HG03469 (cell line): ENCODE data around the gene MAMDC4.
"Not testable (repeated sequence)": the region's sequence is repeated elsewhere in the genome, so short reads cannot be mapped to it uniquely, and the experiment has no call there.

Source experiments
- ATAC-seq: cut with Tn5 transposase; IDR thresholded peaks from one replicate; pipeline ENCODE4 v1.9.1; 2021; ENCODE audit warnings: mild to moderate bottlenecking, moderate library complexity, moderate number of reproducible peaks; ENCODE audit not compliant: unreplicated experiment

Gene MAMDC4

DNA sequence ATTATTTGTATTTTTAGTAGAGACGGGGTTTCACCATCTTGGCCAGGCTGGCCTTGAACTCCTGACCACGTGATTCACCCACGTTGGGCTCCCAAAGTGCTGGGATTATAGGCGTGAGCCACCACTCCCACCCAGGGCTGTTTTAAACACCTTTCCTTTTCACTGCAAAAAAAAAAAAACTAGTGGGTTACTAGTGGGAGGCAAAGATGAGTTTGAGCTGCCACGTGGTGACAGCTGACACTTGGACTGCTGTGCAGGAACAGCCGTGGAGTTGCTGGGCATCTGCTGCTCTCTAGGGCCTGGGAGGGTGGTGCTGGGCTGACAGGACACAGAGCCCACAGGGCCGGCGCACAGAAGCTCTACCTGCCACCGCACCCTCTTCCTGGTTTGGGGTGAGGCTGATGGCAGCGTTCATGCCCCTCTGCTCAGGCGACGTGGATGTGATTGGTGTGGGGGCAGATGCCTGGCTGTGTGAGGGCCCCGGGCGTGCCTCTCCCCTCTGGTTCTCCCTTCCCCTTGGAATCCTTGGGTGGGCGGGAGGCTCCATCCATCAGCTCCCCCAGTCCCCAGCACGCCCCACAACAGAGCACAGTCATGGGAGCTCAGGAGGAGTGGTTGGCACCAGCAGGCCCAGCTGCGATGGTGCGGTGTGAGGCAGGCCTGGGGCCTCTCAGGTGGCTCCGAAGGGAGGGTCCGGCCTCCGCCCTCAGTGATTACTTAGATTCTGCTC is 27.5 kb upstream of the MAMDC4 start:
- ATAC-seq, result no peak

DNA sequence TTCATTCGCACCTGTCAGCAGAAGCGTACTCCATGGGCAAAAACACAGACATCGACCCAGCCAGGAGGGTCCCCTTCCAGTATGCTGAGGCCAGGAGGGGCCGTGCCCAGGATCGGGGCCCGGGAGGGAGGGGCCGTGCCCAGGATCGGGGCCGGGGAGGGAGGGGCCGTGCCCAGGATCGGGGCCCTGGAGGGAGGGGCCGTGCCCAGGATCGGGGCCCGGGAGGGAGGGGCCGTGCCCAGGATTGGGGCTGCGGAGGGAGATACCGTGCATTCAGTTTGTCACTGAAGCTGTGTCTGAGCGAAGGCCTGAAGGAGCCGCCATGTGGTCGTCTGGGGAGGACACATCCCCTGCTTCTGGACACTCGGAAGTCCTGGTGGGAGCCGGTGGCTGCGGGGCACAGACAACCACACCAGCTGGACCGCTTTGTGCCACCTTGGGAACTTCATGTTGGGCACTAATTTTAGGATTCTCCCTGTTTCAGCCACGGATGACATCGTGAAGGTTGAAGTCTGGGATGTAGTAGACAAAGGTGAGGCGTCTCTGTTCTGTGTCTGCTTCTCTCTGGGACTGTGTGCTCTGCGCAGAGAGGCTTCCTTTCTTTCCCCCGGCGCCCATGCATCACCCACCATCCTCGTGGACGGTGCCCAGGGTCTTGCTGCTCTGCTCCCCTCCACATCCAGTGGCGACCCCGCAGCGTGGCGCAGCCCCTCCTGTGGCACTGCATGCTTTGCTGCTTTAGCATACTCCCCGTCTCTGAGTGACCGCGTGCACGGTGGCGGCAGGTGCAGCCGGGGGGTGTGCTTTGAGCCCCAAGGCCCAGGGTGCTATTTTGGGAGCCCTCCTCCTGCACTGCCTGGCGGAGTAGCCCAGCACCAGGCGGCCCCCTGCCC is 26.6 kb upstream of the MAMDC4 start:
- no peak for ATAC-seq

DNA sequence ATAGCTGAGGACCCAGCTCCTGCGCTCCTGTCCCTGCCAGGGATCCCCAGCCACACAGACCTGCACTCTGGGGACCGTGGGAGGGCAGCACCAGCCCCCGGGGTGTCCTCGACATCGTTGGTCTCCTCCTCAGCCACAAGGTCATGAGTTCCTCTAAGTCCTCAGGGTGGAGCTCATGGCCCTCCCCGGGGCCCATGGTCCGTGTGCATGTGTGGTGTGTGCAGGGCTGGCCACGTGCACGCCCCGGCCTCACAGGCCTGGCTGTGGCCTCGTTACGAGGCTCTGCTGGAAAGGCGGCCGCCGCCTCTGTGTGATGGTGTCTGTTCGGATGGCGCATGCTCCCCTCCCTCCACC is 26.0 kb upstream of the MAMDC4 start:
- ATAC-seq, result no peak

DNA sequence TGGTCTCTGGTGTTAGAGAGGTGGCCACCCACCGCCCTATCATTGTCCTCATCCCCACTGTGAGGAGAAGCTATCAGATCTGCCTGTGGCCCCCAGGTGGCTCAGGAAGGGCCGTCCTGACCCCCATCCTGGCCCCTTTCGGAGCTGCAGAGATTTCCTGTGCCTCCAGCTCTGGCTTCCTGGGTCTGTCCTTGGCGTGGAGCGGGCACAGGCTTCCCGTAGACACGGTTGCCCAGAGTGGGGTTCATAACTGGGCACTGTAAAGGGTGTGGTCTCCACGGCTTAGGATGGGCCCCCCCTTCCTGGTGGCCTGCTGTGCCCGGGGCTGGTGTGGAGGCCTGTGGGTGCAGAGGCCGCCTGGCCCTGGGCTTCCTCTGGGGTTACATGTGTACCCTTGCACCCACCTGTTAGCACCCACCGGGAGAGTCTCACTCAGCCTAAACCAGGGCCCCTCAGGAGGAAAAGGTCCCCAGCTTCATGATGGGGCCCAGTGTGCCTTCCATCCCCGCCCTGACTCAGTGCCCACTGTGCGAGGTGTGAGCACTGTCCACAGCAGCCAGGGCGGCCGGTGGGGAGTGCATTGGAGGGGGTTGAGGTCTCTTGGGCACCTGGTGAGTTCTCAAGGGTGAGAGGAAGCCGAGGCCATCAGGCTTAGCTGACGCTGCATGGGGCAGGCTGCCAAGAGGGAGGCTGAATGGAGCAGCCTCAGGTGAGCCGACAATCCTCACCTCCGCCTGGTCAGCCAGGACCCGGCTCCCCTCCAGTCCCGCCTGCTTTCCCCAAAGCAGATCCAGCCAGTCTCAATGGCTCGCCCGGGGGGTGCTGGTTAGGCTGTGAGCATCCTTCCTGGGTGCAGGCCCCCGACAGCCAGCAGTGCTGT is 25.2 kb upstream of the MAMDC4 start:
- no peak for ATAC-seq

DNA sequence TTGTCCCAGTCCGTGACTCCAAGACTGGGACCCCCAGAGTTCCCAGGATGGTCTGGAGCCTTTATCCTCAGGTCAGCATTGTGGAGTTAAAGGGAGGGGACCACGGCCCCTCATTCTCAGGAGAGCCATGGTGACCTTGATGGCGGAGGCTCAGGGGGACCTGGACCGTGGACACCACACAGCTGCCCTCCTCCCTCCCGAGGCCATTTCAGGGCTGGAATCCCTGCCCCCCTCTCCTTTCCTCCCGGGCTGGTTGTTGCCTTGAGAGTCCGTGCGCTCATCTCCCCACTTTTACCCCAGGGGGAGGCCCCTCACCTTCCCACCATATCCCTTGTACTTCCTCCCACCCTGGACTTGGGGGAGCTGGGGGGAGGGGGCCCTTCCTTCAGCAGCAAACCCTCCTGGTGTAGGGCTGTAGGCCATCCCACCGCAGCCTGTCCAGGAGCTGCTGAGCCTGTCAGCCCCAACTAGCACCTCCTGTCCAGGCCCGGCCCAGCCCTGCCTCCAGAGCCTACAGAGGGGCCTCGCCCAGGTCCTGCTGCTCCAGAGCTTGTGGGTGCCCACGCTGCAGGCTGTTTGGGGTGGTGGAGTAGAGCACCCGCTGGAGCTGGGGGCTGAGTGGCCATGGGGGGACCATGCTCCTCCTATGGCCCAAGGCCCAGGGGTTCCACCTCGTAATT is 24.2 kb upstream of the MAMDC4 start:
- no peak for ATAC-seq

DNA sequence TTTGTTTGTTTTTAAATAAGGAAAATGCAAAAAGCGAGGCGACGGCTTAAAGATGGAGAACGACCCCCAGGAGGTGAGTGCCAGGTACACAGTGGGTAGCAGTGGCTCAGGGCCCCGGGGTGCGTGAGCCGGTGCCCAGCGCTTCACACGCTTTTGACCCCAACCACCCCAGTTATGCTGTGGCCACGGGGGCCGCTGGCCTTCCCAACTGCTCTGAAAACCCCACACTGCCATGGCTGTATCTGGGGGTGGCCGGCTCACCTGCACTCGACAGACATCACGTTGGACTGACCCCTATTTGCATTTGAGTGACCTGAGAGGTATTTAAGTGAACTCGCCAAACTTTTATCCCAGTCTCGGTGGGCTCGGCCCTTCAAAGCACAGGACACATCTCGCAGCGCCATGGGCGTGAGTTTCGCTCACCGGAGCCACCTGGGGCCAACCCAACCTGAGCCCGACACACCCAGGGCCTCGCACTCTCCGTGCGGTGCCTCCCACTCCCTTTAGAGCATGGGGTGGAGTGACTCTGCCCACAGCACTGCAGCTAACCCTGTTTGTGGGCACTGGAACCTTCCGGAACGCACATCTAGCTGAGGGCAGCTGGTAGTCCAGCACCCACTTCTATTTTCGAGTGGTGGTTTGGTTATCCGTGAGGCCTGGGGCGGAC is 23.5 kb upstream of the MAMDC4 start:
- no peak for ATAC-seq

DNA sequence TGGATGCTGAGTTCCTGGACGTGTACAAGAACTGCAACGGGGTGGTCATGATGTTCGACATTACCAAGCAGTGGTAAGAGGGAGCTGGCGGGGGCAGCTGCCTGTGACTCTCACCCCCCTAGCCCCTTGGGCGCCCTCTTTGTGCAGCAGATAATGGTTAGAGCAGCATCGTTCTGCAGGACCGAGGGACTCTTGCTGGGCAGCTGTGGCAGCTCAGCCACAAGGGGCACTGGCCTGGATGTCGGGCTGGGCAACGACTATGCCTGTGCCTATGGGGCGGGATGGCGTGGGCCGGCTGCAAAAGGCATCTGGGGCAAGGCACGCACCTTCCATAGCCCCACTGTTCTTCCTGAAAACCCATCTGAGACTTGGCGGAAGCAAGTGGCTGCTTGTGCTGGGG is 22.7 kb upstream of the MAMDC4 start:
- no peak for ATAC-seq

DNA sequence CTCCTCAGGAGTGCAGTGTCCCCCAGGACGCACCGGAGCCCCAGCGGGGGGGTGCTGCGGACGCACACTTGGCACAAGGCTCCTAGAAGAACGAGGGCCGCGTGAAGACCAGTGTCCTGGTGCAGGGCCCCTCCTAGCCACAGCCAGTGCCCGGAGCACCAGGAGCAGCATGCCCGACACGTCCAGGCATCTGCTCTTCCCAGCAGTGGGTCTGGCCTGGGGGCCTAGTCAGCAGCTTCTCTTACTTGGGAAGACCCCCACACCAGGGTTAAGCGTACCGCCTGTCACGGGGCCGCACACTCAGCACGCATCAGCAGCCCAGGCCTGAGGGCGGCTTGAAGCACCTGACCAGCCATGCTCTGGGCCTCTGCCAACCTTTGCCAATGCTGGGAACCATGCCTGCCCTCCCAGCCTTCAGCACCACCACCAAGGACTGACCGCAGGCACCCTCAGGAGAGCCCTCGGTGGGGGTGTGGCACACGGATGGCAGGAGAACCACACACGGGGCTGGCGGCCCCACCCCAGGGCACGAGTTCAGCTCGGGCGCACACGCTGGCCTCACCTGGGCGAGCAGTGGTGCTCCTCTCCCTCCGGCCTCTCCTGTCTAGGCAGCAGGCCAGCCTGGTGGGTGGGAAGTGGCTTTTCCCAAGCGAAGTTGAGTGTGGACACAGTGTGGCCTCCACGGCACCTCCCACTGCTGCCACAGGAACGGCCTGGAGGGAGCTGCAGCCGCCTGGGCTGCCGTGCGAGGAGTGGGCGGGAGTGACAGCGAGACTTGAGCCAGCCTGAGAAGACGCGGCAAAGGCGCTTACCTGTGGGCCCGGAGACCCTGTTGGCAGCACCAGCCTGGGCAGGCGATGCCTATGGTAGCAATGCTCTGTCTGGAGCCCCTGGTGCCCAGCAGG is 21.9 kb upstream of the MAMDC4 start:
- no peak for ATAC-seq

DNA sequence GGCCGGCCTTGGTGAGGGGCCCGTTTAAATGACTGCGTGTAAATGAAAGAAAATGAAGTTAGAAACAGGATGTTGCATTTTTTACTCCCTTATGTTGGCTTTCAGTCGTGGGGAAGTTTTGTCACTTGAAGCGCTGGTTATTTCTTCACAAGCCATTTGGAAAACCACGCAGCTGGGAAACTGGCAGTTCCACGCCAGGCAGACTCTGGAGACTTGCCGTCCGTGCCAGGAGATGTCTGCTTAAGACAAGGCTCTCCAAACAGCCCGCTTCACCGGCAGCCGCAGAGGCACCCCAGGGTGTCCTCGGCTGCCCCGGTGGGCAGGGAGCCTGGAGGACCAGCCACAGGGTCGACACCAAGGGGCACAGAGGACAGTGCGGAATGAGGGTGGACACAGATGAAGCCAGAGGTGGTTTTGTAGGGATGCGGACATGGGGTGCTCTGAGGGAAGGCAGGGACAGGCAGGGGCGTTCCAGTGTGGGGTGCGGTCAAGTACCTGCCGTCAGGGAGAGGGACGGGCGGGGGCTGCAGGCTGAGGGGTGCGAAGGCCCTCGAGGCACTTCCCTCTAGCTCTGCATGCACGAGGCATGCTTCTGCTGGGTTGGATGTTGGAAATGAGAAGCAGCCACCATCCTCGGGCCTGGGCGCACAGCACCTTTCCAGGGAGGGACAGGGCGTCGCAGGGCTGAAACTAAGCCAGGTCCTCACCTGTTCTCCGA is 21.0 kb upstream of the MAMDC4 start:
- ATAC-seq, result no peak

DNA sequence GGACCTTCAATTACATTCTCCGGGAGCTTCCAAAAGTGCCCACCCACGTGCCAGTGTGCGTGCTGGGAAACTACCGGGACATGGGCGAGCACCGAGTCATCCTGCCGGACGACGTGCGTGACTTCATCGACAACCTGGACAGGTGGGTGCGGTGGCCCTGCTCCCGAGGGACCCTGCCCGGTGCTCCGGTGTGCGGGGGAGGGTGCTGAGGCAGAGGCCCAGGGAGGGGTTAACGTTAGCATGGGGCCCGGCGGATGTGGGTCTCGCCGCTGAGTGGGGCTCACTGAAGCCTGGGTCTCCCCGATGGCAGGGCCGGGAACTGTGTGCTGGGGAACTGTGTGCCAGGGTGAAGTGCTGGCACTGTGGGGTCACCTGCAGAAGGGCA is 20.4 kb upstream of the MAMDC4 start:
- ATAC-seq, result no peak

DNA sequence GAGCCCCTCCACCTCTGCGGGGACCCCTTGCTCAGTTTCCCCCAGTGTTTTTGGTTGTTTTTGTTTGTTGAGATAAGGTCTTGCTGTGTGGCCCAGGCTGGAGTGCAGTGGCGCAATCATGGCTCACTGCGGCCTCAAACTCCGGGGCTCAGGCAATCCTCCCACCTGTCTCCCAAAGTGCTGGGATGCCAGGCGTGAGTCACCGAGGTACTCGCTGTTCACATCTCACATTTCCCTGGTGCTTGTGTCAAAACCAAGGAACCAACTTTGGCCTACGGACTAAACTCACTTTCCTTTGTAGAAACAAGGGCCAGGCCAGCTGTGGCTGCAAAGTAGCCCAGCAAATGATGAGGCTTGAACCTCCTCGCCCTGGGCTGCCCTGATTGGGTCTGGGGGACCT is 19.6 kb upstream of the MAMDC4 start:
- ATAC-seq, result no peak

DNA sequence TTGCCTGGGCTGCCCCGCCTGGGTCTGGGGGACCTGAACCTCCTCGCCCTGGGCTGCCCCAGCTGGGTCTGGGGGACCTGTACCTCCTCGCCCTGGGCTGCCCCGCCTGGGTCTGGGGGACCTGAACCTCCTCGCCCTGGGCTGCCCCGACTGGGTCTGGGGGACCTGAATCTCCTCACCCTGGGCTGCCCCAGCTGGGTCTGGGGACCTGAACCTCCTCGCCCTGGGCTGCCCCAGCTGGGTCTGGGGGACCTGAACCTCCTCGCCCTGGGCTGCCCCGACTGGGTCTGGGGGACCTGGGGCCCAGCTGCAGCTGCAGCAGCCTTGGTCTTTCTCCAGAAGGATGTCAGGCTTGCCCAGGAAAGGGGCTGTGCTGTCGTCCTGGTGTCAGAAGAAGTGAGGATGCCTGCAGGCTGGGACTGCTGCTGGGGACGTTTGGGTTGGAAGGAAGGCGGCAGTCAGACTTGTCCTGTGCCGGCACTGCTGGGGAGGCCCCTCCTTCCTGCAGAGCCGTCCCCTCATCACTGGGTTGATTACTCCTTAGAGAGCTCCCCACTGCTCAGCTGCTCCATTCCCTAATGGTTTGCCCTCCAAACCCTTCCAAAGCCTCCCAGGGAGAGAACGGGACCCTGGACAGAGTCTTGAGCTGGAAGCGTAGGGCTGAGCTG is 18.6 kb upstream of the MAMDC4 start:
- not testable (repeated sequence) for ATAC-seq

DNA sequence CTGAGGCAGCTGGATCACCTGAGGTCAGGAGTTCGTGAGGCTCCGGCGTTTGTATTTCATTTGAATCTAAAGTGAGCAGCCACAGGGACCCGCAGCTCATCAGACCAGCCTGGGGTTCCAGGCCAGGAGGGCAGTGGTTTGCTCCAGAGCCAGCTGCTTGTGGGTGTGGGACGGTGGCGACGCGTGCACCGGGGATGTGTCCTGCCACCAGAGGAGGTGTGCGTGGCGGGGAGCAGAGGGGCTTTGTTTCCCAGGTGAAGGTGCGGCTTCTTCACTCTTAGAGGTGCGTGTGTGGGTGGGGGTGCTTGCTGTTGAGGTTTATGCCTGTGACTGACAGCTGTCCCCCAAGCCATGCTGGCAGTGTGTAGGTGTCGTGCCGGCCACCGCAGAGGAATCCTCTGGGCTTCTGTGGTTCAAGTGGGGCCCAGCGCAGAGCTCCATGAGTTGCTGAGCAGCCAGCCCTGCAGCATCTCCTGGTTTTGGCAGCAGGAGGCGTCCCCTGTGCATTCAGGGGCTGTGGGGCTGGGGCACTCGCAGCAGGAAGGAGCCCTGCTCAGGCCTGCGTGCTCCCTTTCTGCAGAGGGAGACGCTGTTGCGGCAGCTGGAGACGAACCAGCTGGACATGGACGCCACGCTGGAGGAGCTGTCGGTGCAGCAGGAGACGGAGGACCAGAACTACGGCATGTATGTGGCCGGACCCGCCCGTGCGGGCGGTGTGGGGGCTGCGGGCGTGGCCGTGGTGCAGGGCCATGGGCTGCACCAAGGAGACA is 16.8 kb upstream of the MAMDC4 start:
- ATAC-seq, result no peak

DNA sequence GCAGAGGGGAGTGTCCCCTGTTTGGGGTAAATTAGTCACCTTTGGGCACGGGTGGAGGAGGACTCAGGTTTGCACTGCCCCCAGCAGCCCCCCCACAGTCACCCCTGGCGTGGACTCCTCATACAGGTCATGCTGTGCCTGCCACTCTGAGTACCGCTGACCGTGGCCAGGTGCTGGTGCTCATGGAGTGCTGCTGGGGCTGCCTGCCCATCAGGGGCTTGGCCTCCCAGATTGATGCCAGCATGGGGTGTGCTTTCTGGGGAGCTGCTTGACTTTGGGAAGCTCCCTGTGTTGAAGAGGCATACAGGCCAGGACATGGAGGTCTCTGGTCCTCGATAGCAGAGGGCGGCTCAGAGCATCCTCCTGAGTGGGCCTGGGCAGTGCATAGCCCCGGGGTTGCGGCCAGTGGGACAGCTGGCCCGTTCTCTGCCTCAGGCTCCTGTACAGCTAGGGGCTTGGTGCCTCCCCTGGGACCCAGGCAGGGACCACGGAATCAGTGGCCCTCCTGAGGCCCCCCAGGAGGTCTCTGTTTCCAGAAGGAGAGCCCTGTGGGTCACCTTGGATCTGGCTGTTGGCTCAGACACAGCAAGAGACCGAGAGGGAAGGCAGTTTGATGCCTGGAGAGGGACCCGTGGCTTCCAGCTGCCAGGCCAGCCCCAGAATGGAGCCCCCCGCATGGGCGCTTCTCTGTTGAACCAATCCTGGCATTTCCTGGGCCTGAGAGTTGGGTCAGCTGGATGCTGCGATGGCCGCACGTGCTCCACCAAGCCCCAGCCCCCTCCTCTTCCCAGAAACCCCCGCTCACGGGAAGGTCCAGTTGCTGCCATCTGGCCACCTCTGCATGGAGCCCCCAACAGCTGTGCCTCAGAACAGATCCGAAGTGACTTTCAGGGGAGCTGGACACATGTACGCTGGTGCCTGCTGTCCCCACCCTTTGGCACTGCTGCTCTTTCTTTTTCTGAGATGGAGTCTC is 15.9 kb upstream of the MAMDC4 start:
- no peak for ATAC-seq

DNA sequence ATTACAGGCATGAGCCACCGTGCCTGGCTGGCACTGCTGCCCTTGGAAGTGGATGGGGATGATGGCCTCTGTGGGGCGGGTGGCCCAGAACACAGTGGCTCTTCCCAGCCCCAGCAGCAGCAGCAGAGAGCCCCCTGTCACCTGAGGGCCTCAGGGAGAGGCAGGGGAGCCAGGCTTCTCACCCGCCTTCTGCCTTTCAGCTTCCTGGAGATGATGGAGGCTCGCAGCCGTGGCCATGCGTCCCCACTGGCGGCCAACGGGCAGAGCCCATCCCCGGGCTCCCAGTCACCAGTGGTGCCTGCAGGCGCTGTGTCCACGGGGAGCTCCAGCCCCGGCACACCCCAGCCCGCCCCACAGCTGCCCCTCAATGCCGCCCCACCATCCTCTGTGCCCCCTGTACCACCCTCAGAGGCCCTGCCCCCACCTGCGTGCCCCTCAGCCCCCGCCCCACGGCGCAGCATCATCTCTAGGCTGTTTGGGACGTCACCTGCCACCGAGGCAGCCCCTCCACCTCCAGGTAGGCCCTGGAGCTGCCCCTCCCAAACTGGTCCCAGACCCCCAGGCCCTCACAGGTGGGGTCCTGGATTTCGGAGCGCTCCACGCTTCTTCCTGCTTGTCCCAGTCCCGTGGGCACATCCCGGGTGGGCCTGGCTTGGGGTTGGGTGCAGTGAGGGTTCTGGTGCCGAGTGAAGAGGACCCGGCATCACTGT is 14.8 kb upstream of the MAMDC4 start:
- no peak for ATAC-seq
